OCI-M2 (cell line): ENCODE measurements around the gene LNPK.
"Not testable (repeated sequence)": the region's sequence is repeated elsewhere in the genome, so short reads cannot be mapped to it uniquely, and the experiment has no call there.

Experiments used
- DNase-seq: peaks from one replicate; lab custom pipeline; 2025; ENCODE audit not compliant: unreplicated experiment; lab: John Stamatoyannopoulos, UW

LNPK gene

GRCh38 chr2:175976391-175977157, 25.5 kb downstream of the LNPK start:
- DNase-seq = no peak

- DNase-seq = no peak
Observed at GRCh38 chr2:175973373-175973772, 28.7 kb downstream of the LNPK start.

GRCh38 chr2:175966839-175967238, 35.2 kb downstream of the LNPK start:
- DNase-seq = no peak

GRCh38 chr2:175965773-175966172, 36.3 kb downstream of the LNPK start:
- no peak for DNase-seq

GRCh38 chr2:175964195-175964594, 37.9 kb downstream of the LNPK start:
- DNase-seq = no peak

- not testable (repeated sequence) for DNase-seq
Observed at GRCh38 chr2:175963171-175963570, 38.9 kb downstream of the LNPK start.

GRCh38 chr2:175957845-175958244, 44.2 kb downstream of the LNPK start:
- no peak for DNase-seq

- DNase-seq = no peak
Observed at GRCh38 chr2:175955136-175955535, 46.9 kb downstream of the LNPK start.

GRCh38 chr2:175950512-175950911, 51.6 kb downstream of the LNPK start:
- DNase-seq = no peak

- DNase-seq = no peak
Observed at GRCh38 chr2:175948191-175948590, 53.9 kb downstream of the LNPK start.

- no peak for DNase-seq
Observed at GRCh38 chr2:175947073-175947472, 55.0 kb downstream of the LNPK start.

- DNase-seq = no peak
Observed at GRCh38 chr2:175941699-175942098, 60.4 kb downstream of the LNPK start.

- DNase-seq = no peak
Observed at GRCh38 chr2:175937216-175937615, 64.9 kb downstream of the LNPK start.

GRCh38 chr2:175935289-175936181, 66.5 kb downstream of the LNPK start:
- DNase-seq = no peak

- DNase-seq = no peak
Observed at GRCh38 chr2:175932675-175933074, 69.4 kb downstream of the LNPK start.

GRCh38 chr2:175931805-175932204, 70.3 kb downstream of the LNPK start:
- no peak for DNase-seq

GRCh38 chr2:175930504-175930903, 71.6 kb downstream of the LNPK start:
- DNase-seq = no peak

- DNase-seq = no peak
Observed at GRCh38 chr2:175929850-175930249, 72.2 kb downstream of the LNPK start.

- DNase-seq = no peak
Observed at GRCh38 chr2:175926272-175926671, 75.8 kb downstream of the LNPK start.

- DNase-seq = no peak
Observed at GRCh38 chr2:175922160-175922559, 79.9 kb downstream of the LNPK start.

- no peak for DNase-seq
Observed at GRCh38 chr2:175918935-175919334, 83.1 kb downstream of the LNPK start.

- DNase-seq = no peak
Observed at GRCh38 chr2:175914846-175915245, 87.2 kb downstream of the LNPK start.
